NCI-H2081 treated with DMSO at 0.1 percent for 48 hours (cell line): ENCODE measurements around the gene EPHA8.

Experiments used
- DNase-seq: peaks from one replicate; lab custom pipeline; 2025; lab: John Stamatoyannopoulos, UW

Gene EPHA8

GRCh38 chr1:22592919-22593790, 29.9 kb downstream of the EPHA8 start:
- DNase-seq = no peak

GRCh38 chr1:22594396-22594795, 31.1 kb downstream of the EPHA8 start:
- DNase-seq = no peak

- no peak for DNase-seq
These were observed 31.8 kb downstream of the EPHA8 start for GRCh38 chr1:22595108-22595507.

DNA sequence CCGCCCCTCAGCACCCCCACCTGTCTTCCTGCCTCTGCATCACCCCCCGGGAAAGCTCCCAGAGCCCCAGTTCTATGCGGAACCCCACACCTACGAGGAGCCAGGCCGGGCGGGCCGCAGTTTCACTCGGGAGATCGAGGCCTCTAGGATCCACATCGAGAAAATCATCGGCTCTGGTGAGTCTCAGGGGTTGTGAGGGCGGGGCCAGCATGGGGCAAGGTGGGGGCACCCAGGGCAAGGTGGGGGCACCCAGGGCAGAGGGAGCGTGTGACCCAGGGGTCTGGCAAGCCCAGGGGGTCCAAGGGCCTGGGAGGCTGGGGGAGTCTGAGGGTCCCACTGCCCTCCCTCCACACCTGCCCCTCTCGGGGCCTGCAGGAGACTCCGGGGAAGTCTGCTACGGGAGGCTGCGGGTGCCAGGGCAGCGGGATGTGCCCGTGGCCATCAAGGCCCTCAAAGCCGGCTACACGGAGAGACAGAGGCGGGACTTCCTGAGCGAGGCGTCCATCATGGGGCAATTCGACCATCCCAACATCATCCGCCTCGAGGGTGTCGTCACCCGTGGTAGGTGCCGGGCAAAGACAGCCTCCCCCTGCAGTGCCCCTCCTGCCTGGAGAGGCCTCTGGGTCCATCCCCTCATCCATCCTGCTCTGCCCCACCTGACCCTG, 34.1 kb downstream of the EPHA8 start:
- no peak for DNase-seq

GRCh38 chr1:22597996-22598395, 34.7 kb downstream of the EPHA8 start:
- DNase-seq = no peak

DNA sequence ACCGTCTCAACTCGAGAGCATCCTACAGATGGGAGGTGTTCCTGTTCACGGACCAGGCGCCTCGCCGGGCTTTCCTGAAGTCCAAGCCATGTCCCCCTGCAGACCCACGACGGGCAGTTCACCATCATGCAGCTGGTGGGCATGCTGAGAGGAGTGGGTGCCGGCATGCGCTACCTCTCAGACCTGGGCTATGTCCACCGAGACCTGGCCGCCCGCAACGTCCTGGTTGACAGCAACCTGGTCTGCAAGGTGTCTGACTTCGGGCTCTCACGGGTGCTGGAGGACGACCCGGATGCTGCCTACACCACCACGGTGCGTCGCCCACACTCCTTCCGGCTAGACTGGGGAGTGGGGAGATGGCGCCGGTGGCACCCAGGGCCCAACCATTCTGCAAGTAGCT, 35.4 kb downstream of the EPHA8 start:
- DNase-seq = no peak

DNA sequence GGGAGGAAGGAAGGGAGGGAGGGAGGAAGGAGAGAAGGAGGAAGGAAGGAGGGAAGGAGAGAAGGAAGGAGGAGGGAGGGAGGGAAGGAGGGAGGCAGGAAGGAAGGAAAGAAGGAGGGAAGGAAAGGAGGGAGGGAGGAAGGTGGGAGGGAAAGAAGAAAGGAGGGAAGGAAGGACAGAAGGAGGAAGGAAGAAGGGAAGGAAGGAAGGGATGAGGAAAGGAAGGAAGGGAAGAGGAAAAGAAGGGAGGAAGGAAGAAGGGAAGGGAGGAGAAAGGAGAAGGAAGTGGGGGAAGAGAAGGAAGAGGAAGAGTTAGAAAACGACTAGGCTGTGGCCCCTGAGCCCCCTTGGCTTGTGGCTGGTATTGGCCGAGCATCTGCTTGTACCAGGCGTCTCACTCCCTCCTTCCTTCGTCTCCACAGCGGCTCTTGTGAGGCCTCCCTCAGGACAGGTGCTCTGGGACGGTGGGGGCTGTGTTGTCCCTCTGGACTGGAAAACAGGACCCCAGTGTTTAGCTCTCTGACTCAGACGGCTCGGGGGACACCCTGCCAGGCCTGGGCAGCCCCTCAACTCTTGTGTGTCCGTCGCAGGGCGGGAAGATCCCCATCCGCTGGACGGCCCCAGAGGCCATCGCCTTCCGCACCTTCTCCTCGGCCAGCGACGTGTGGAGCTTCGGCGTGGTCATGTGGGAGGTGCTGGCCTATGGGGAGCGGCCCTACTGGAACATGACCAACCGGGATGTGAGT, 37.0 kb downstream of the EPHA8 start:
- no peak for DNase-seq

DNA sequence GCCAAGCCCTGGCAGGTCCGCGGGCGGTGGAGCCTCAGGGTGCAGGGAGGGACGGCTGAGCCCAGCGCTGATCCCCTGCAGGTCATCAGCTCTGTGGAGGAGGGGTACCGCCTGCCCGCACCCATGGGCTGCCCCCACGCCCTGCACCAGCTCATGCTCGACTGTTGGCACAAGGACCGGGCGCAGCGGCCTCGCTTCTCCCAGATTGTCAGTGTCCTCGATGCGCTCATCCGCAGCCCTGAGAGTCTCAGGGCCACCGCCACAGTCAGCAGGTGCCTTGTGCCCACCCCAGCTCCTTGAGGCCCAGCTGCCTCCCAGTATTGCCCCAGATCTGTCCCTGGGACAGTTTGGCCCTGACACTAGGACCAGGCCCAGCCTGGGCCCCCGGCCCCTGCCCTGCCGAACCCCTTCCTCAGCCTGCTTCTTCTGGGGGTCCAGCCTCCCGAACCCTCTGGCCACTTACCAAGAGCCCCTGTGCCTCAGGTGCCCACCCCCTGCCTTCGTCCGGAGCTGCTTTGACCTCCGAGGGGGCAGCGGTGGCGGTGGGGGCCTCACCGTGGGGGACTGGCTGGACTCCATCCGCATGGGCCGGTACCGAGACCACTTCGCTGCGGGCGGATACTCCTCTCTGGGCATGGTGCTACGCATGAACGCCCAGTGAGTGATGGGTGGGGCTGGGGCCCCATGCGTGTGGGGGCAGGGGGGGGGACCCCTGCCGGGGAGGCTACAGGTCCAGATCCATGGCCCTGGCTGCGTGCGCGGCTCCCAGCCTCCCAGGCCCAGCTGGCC, 37.7 kb downstream of the EPHA8 start:
- DNase-seq = no peak

GRCh38 chr1:22601610-22602009, 38.3 kb downstream of the EPHA8 start:
- no peak for DNase-seq

- DNase-seq = no peak
These were observed 38.9 kb downstream of the EPHA8 start for GRCh38 chr1:22602060-22602740.

DNA sequence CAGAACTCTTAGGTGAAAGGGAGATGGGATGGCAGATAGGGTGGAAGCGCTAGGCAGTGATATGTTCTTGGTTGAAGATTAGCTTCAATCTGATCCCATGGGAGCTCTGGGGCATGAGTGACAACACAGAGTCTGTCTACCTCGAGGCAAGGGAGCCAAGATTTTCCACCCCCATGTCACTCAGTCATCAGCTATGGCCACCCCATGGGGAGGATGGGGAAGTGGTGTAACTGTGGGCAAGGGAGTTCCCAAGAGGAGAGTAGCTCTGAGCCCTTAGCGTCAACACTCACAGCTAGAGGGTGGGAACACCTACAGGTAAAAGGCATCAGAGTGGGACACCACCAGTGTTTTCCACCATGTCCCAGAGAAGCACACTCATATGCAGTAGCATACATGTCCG, 42.9 kb downstream of the EPHA8 start:
- no peak for DNase-seq

- DNase-seq = no peak
These were observed 43.9 kb downstream of the EPHA8 start for GRCh38 chr1:22607154-22607553.

GRCh38 chr1:22608361-22608760, 45.1 kb downstream of the EPHA8 start:
- DNase-seq = no peak

GRCh38 chr1:22609291-22609690, 46.0 kb downstream of the EPHA8 start:
- peak; percentile 53 for DNase-seq

DNA sequence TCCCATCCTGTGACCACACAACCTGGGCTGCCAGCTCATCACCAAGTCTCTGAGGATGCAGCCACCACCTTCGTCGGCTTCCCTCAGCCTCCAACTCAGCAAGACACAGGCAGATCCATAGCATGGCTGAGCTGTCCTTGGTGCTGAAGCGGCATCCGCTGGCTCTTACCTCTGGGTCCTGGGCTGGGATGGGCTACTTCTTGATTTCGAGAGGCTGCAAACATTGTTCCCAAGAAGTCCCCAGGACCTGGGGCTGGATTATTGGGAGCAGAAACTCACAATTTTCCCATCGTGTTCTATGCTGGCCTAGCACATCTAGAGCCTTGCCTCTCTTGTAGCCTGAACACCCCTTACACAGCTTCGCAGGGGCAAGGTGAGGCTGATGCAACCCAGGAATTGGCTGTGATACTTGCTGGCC, 48.2 kb downstream of the EPHA8 start:
- DNase-seq = no peak

DNA sequence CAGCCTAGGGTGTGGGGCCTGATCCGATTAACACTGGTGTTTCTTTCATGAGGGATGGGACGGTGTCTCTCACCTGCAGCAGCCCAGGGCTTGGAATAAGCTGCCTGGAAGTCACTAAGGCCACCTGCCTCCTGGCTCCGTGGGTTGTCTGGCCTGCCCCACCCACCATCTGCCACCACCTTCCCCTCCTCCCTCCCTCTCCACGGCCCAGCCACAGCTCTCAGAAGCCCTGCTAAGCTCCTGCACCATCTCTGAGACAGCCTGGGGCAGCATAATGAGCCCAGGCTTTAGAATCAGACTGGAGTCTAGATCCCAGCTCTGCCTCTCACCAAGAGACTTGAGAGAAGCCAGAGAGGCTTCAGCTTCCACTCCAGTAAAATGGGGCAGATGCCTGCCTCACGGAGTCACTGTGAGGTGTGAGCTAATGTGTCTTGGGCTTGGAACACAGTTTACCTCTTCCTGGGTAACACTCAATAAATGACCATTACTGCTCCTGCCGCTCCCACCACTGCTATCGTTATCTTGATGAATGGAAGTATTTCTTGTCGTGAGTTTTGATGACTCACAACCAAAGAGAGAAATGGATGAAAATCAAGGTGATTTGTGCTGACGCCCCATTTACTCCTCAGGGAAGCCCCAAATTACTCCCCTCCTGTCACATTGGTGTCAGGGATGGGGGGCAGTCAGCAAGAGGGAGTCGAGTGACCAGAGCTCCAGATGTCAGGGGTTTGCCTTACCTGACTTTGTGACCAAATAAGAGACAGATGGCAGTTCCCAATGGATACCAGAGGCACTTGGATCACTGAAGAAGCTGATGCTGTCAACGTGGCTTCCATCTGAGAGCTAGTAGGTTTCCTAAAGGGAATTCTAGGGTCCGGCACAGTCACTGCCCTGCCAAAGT, 49.6 kb downstream of the EPHA8 start:
- DNase-seq = no peak

DNA sequence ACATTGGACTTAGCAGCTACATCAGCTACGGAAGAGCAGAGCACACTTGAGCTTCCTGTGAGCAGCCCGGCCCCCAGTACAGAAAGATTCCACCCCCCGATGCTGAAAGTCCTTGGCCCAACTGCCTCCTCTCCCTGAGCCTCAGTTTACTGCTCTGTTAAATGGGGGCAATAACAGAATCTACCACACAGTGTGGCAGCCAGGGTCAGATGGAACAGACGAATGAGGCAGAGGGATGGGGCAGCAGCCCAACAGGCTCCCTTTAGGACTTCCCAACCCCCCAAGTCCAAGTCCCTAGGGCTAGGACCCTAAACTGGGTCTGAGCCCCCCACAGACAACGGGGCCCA, 50.3 kb downstream of the EPHA8 start:
- no peak for DNase-seq

- no peak for DNase-seq
These were observed 50.7 kb downstream of the EPHA8 start for GRCh38 chr1:22613951-22614350.

- no peak for DNase-seq
These were observed 52.6 kb downstream of the EPHA8 start for GRCh38 chr1:22615886-22616285.

DNA sequence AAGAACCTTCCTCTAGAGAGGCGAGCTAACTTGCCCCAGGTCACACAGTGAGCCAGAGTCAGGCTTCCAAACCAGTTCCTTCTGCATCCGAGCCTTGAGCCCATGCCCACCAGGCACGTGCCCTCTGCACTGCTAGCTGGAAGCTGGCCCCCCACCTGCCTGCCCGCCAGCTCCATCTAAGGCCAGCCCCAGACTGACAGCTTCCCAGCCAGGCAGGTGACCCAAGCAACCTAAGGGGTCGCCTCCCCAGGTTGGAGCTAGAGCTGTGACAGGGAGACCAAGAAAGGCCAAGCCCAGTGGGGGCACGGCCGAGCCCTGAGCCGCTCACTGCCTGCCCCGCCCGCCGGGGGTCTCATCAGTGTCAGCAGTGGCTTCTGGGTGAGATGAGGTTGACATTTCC, 53.3 kb downstream of the EPHA8 start:
- DNase-seq = no peak
